Left ventricle myocardium superior (tissue), 1 donor: ENCODE results near the gene ZNF532. TPM values are rescaled to one million over a fixed set of nuclear protein-coding genes. Genes with fewer than 3 reads are reported as not detected.
"Not testable (repeated sequence)": the region's sequence is repeated elsewhere in the genome, so short reads cannot be mapped to it uniquely, and the experiment has no call there.

Experiments used
- ATAC-seq: fragments of 200-7000 bp; cut with Tn5 transposase; one replicate; pipeline ENCODE4 v1.9.1; 2020; ENCODE audit warnings: mild to moderate bottlenecking, moderate library complexity
- DNase-seq: peaks from one replicate; pipeline ENCODE4 v3.0.0-alpha.2; 2020
- intact Hi-C: fragments of 100-400 bp; cut with micrococcal nuclease; formaldehyde crosslinking; loops from one replicate; pipeline ENCODE4 v1.11.0; 2022
- total RNA-seq: library from RNA; stranded (reverse); fragmentation: NEBNext Ultra II Directional; extraction: Animal tissue kit (Norgen Biotek cat#: 25700); gene quantifications from one replicate; pipeline ENCODE4 v1.2.1, GENCODE V29; 2021
- donor health status: DM: no; HTN: yes; CAD: no; lungs with severe emphysema.

The ZNF532 gene
- total RNA-seq, 1 donor from 2014 or later, result 64.2 TPM

- intact Hi-C loops, result no loop called here
- DNase-seq (peak; percentile 49), ATAC-seq (peak; percentile 61)
These were observed 17.1 kb upstream of the ZNF532 start for GRCh38 chr18:58847383-58848071.

GRCh38 chr18:58848685-58849084, 16.0 kb upstream of the ZNF532 start:
- ATAC-seq, result no peak
- intact Hi-C loops, result no loop called here
- DNase-seq, result no peak

- DNase-seq (no peak), ATAC-seq (peak; percentile 55)
- intact Hi-C loops, result no loop called here
These were observed 13.7 kb upstream of the ZNF532 start for GRCh38 chr18:58850786-58851469.

GRCh38 chr18:58851856-58852255, 12.8 kb upstream of the ZNF532 start:
- no peak for DNase-seq
- no peak for ATAC-seq
- intact Hi-C loops, result no loop called here

- DNase-seq (no peak), ATAC-seq (no peak)
- intact Hi-C loops, result no loop called here
These were observed 12.0 kb upstream of the ZNF532 start for GRCh38 chr18:58852629-58853028.

GRCh38 chr18:58853561-58853960, 11.1 kb upstream of the ZNF532 start:
- ATAC-seq, result no peak
- no peak for DNase-seq
- intact Hi-C loops, result no loop called here

- ATAC-seq, DNase-seq, intact Hi-C loops: not testable (repeated sequence)
These were observed 9.2 kb upstream of the ZNF532 start for GRCh38 chr18:58855521-58855920.

GRCh38 chr18:58856881-58857280, 7.8 kb upstream of the ZNF532 start:
- DNase-seq (no peak), ATAC-seq (no peak)
- intact Hi-C loops, result no loop called here

GRCh38 chr18:58858591-58859468, 5.8 kb upstream of the ZNF532 start:
- DNase-seq, result no peak
- peak; percentile 75 for ATAC-seq
- intact Hi-C loops, result no loop called here

GRCh38 chr18:58859907-58860306, 4.8 kb upstream of the ZNF532 start:
- ATAC-seq, result no peak
- DNase-seq, result no peak
- intact Hi-C loops, result loop anchor here (10.0 kb wide), 1 partner anchor 135 kb away; no protein-coding TSS in a partner anchor

- no peak for DNase-seq
- intact Hi-C loops, result loop anchor here (10.0 kb wide), 1 partner anchor 134 kb away; no protein-coding TSS in a partner anchor
- ATAC-seq, result no peak
These were observed 3.9 kb upstream of the ZNF532 start for GRCh38 chr18:58860747-58861231.

GRCh38 chr18:58861353-58861752, 3.3 kb upstream of the ZNF532 start:
- no peak for DNase-seq
- no peak for ATAC-seq
- intact Hi-C loops, result loop anchor here (10.0 kb wide), 1 partner anchor 133 kb away; no protein-coding TSS in a partner anchor

- intact Hi-C loops, result loop anchor here (10.0 kb wide), 1 partner anchor 133 kb away; no protein-coding TSS in a partner anchor
- DNase-seq (no peak), ATAC-seq (no peak)
These were observed 2.8 kb upstream of the ZNF532 start for GRCh38 chr18:58861861-58862301.

- ATAC-seq (no peak), DNase-seq (no peak)
- intact Hi-C loops, result loop anchor here (10.0 kb wide), 1 partner anchor 132 kb away; no protein-coding TSS in a partner anchor
These were observed 2.3 kb upstream of the ZNF532 start for GRCh38 chr18:58862356-58862755.

- ATAC-seq, result peak; percentile 5
- intact Hi-C loops, result loop anchor here (10.0 kb wide), 1 partner anchor 132 kb away; no protein-coding TSS in a partner anchor
- peak; percentile 63 for DNase-seq
These were observed 1.7 kb upstream of the ZNF532 start for GRCh38 chr18:58862851-58863538.

- DNase-seq, result peak; percentile 77
- ATAC-seq, result peak; percentile 66
- intact Hi-C loops, result loop anchor here (10.0 kb wide), 1 partner anchor 131 kb away; no protein-coding TSS in a partner anchor
These were observed 1.0 kb upstream of the ZNF532 start for GRCh38 chr18:58863539-58864145.

GRCh38 chr18:58865033-58865590, 435 bp downstream of the ZNF532 start:
- intact Hi-C loops, result loop anchor here (10.0 kb wide), 1 partner anchor 130 kb away; no protein-coding TSS in a partner anchor
- ATAC-seq, result no peak
- DNase-seq, result no peak

- intact Hi-C loops, result loop anchor here (10.0 kb wide), 1 partner anchor 129 kb away; no protein-coding TSS in a partner anchor
- DNase-seq (no peak), ATAC-seq (no peak)
These were observed 1.0 kb downstream of the ZNF532 start for GRCh38 chr18:58865701-58866065.
